CD14-positive monocyte (primary cell): ENCODE data around the gene APOL3. TPM values are rescaled to one million over a fixed set of nuclear protein-coding genes. Genes with fewer than 3 reads are reported as not detected.
"Not testable (repeated sequence)": the region's sequence is repeated elsewhere in the genome, so short reads cannot be mapped to it uniquely, and the experiment has no call there.

ENCODE experiments used
- DNase-seq, 3 donors: peaks; one replicate each; pipeline ENCODE4 v3.0.0-alpha.2; 2011 to 2022
- H2AFZ ChIP-seq: 2 replicates; pipeline ENCODE4 v1.6.0; 2012; ENCODE audit warnings: mild to moderate bottlenecking, low read depth, low read length, inconsistent platforms; ENCODE audit not compliant: insufficient read depth, poor library complexity, severe bottlenecking
- H3K27ac ChIP-seq, 2 donors: 1 replicate in 1 of 2; 2 replicates in 1 of 2; pipeline ENCODE4 v1.5.1; 2012 to 2013; ENCODE audit warnings: low read length in 2 of 2, control low read depth in 1 of 2, inconsistent platforms in 1 of 2, low read depth in 1 of 2, mild to moderate bottlenecking in 1 of 2
- H3K27me3 ChIP-seq, 2 donors: one replicate each; pipeline versions ENCODE4 v1.6.0 to v1.6.1; 2011 to 2013; ENCODE audit warnings: low read length in 2 of 2; ENCODE audit not compliant: control insufficient read depth in 2 of 2, insufficient read depth in 2 of 2
- H3K36me3 ChIP-seq, 2 donors: replicated peaks in 1 of 2; 1 replicate in 1 of 2; 2 replicates in 1 of 2; pipeline versions ENCODE4 v1.5.1 to v1.6.1; 2012 to 2013; ENCODE audit warnings: low read length in 2 of 2, control low read depth in 1 of 2, inconsistent platforms in 1 of 2, mild to moderate bottlenecking in 1 of 2; ENCODE audit not compliant: insufficient read depth in 2 of 2, control insufficient read depth in 1 of 2
- H3K4me1 ChIP-seq, 2 donors: 1 replicate in 1 of 2; 2 replicates in 1 of 2; pipeline versions ENCODE4 v1.5.1 to v1.6.1; 2012 to 2013; ENCODE audit warnings: low read length in 2 of 2, control low read depth in 1 of 2, inconsistent platforms in 1 of 2, mild to moderate bottlenecking in 1 of 2, moderate library complexity in 1 of 2; ENCODE audit not compliant: insufficient read depth in 2 of 2, control insufficient read depth in 1 of 2
- H3K4me2 ChIP-seq: replicated peaks from 2 replicates; pipeline ENCODE3; 2012; ENCODE audit warnings: low read length, moderate library complexity, mild to moderate bottlenecking; ENCODE audit not compliant: poor library complexity, severe bottlenecking; ENCODE audit errors: extremely low read depth
- H3K4me3 ChIP-seq, 3 experiments: fragments of 200-600 bp in 1 of 3; sonication (generic) in 1 of 3; replicated peaks in 1 of 3; 1 replicate in 2 of 3; 2 replicates in 1 of 3; pipeline ENCODE4 v1.5.1; 2011 to 2013; ENCODE audit warnings: low read length in 3 of 3, mild to moderate bottlenecking in 3 of 3, control low read depth in 2 of 3, low read depth in 2 of 3, inconsistent platforms in 1 of 3, moderate library complexity in 1 of 3
- H3K79me2 ChIP-seq: 2 replicates; pipeline ENCODE4 v1.6.0; 2012; ENCODE audit warnings: mild to moderate bottlenecking, control low read depth, inconsistent platforms, low read length, moderate library complexity; ENCODE audit not compliant: insufficient read depth
- H3K9ac ChIP-seq: 2 replicates; pipeline ENCODE4 v1.6.0; 2017; ENCODE audit warnings: low read length, mild to moderate bottlenecking; ENCODE audit not compliant: insufficient read depth, poor library complexity, severe bottlenecking
- H3K9me3 ChIP-seq, 2 donors: replicated peaks in 1 of 2; 1 replicate in 1 of 2; 2 replicates in 1 of 2; pipeline versions ENCODE4 v1.5.1 to v1.6.1; 2012 to 2013; ENCODE audit warnings: low read length in 2 of 2, control low read depth in 1 of 2; ENCODE audit not compliant: control insufficient read depth in 1 of 2, insufficient read depth in 1 of 2
- H4K20me1 ChIP-seq: 2 replicates; pipeline ENCODE4 v1.6.0; 2012; ENCODE audit warnings: mild to moderate bottlenecking, low read length, control low read depth, moderate library complexity; ENCODE audit not compliant: insufficient read depth
- H3K27ac Mint-ChIP-seq, 7 donors: one replicate each; pipeline ENCODE4 v1.8.0; 2020; ENCODE audit warnings: mild to moderate bottlenecking in 7 of 7, mixed read lengths in 7 of 7, moderate library complexity in 6 of 7, inconsistent platforms in 2 of 7
- H3K27me3 Mint-ChIP-seq, 3 donors: one replicate each; pipeline ENCODE4 v1.8.0; 2021 to 2022; ENCODE audit warnings: low read depth in 3 of 3, mild to moderate bottlenecking in 3 of 3, mixed read lengths in 3 of 3, moderate library complexity in 3 of 3, inconsistent platforms in 1 of 3
- H3K36me3 Mint-ChIP-seq, 2 donors: one replicate each; pipeline ENCODE4 v1.8.0; 2020; ENCODE audit warnings: mixed read lengths in 2 of 2, inconsistent platforms in 1 of 2, mild to moderate bottlenecking in 1 of 2
- H3K4me1 Mint-ChIP-seq: one replicate; pipeline ENCODE4 v1.8.0; 2020; ENCODE audit warnings: mild to moderate bottlenecking, mixed read lengths
- H3K4me3 Mint-ChIP-seq, 2 donors: one replicate each; pipeline ENCODE4 v1.8.0; 2020; ENCODE audit warnings: mild to moderate bottlenecking in 2 of 2, mixed read lengths in 2 of 2, moderate library complexity in 1 of 2
- H3K9me3 Mint-ChIP-seq, 7 donors: one replicate each; pipeline ENCODE4 v1.8.0; 2020 to 2022; ENCODE audit warnings: mixed read lengths in 7 of 7, mild to moderate bottlenecking in 6 of 7, moderate library complexity in 6 of 7, inconsistent platforms in 2 of 7
- WGBS: methylation state at CpG from one replicate; pipeline ENCODE4 v1.1.5; 2013; ENCODE audit warnings: missing lambda C conversion rate; ENCODE audit not compliant: insufficient coverage; 5-methylcytosine and 5-hydroxymethylcytosine counted together
- intact Hi-C, 2 donors: fragments of 100-400 bp; cut with micrococcal nuclease; formaldehyde crosslinking; loops; one replicate each; pipeline versions ENCODE4 v1.15.0 to v1.15.1; 2023
- polyA plus RNA-seq, 3 donors: library from polyadenylated mRNA; depleted of rRNA in 1 of 3; unstranded in 2 of 3; stranded (reverse) in 1 of 3; fragments of 300-500 nt in 2 of 3; fragments of >200 nt in 1 of 3; fragmentation: Illumina TruSeq in 2 of 3; gene quantifications; 1 replicate in 2 of 3; 2 replicates in 1 of 3; pipeline ENCODE4 v1.2.3, GENCODE V29; 2012 to 2021
- TF ChIP-seq, protein P1 (sequence below): fragments of 200-600 bp; IDR thresholded peaks from one replicate; pipeline ENCODE4 v1.8.0; 2022; ENCODE audit warnings: antibody characterized with exemption, mild to moderate bottlenecking

APOL3 gene
- polyA plus RNA-seq, 3 donors: 39.9 to 97.0 (median 61.3) TPM

DNA sequence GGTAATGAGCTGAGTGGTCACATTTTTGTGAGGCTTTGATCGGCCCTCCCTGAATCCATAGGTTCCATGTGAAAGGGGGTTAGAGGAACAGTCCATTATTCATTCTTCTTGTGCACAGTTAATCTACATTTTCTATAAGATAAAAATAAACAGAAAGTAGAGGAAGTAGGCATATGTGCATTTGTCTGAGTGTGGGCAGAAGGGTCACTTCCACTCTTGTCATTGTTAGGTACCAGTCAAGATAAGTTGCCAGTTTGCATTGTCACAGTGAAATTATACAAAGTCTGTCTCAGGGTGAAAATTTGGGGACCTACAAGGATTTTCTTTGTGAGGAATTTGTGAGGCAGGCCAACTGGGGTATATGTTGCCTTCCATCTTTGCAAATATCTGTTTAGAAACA lies 45.7 kb upstream of the APOL3 start:
- peaks cover 0 to 15% (median 5%) of the 10 kb centered on the region in 7 donors for H3K9me3 Mint-ChIP-seq

DNA sequence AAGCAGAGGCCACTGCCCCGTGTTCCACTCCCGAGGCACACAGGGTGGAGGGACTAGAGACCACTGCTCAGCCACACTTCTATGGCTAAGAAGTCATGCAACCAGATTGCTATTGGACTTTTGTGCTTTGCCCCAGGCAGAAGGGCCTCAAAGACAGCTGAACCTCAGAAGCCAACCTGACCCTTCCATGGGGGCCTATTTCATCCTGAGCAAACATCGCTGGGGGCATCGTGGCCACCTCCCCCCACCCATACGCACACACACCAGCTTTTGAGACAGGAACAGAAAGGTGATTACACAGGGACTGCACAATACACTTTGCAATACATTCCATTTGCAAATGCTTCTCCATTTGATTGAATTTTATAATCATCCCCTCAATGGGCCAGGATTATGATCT lies 45.0 kb upstream of the APOL3 start:
- H3K4me2 ChIP-seq, H3K4me3 Mint-ChIP-seq, H3K27me3 Mint-ChIP-seq, H3K27ac ChIP-seq, H3K9ac ChIP-seq, H3K79me2 ChIP-seq, intact Hi-C loops, H3K36me3 ChIP-seq, DNase-seq, H3K4me3 ChIP-seq, H4K20me1 ChIP-seq, H3K9me3 ChIP-seq, H2AFZ ChIP-seq, H3K36me3 Mint-ChIP-seq, H3K27me3 ChIP-seq: not testable (repeated sequence)
- WGBS: 89% methylated on average over 5 of the region's 5 CpGs
- peaks cover 44 to 56% of the 10 kb centered on the region in 2 donors for H3K4me1 ChIP-seq
- Mint-ChIP-seq H3K9me3 (peaks cover 0 to 12% (median 5%) of the 10 kb centered on the region in 7 donors), H3K27ac (peak overlapping the region in 1 of 7 donors; percentile 23), H3K4me1 (peaks cover 61% of the 10 kb centered on the region)

More for the DNA sequence above, 45.7 kb upstream of the APOL3 start:
- DNase-seq: no peak
- Histone ChIP-seq H3K4me3 (no peak overlapping the region), H3K4me2 (no peak overlapping the region), H3K79me2 (no peaks in the 10 kb centered on the region), H3K27ac (no peak overlapping the region), H3K27me3 (no peaks in the 10 kb centered on the region), H3K36me3 (no peaks in the 10 kb centered on the region), H3K9me3 (peaks cover 0 to 3% of the 10 kb centered on the region in 2 donors), H3K9ac (no peak overlapping the region), H2AFZ (no peak overlapping the region), H3K4me1 (peaks cover 50 to 61% of the 10 kb centered on the region in 2 donors), H4K20me1 (no peaks in the 10 kb centered on the region)
- intact Hi-C loops: no loop called here
- TF ChIP-seq, protein P1, sequence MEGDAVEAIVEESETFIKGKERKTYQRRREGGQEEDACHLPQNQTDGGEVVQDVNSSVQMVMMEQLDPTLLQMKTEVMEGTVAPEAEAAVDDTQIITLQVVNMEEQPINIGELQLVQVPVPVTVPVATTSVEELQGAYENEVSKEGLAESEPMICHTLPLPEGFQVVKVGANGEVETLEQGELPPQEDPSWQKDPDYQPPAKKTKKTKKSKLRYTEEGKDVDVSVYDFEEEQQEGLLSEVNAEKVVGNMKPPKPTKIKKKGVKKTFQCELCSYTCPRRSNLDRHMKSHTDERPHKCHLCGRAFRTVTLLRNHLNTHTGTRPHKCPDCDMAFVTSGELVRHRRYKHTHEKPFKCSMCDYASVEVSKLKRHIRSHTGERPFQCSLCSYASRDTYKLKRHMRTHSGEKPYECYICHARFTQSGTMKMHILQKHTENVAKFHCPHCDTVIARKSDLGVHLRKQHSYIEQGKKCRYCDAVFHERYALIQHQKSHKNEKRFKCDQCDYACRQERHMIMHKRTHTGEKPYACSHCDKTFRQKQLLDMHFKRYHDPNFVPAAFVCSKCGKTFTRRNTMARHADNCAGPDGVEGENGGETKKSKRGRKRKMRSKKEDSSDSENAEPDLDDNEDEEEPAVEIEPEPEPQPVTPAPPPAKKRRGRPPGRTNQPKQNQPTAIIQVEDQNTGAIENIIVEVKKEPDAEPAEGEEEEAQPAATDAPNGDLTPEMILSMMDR: no peak
- H3K4me1 Mint-ChIP-seq: peaks cover 63% of the 10 kb centered on the region
- peak overlapping the region in 1 of 7 donors; percentile 61 for H3K27ac Mint-ChIP-seq
- H3K4me3 Mint-ChIP-seq: no peak overlapping the region
- peaks cover 0 to 3% of the 10 kb centered on the region in 2 donors for H3K36me3 Mint-ChIP-seq
- no peaks in the 10 kb centered on the region for H3K27me3 Mint-ChIP-seq
- WGBS: no CpG with 5 or more reads among the region's 1 CpG
